ENCODE results near the gene ST3GAL3. TPM values are rescaled to one million over a fixed set of nuclear protein-coding genes. Genes with fewer than 3 reads are reported as not detected.

The ST3GAL3 gene
- total RNA-seq, 4 donors from 2014 or later: 30.2 to 41.4 (median 33.2) TPM

DNA sequence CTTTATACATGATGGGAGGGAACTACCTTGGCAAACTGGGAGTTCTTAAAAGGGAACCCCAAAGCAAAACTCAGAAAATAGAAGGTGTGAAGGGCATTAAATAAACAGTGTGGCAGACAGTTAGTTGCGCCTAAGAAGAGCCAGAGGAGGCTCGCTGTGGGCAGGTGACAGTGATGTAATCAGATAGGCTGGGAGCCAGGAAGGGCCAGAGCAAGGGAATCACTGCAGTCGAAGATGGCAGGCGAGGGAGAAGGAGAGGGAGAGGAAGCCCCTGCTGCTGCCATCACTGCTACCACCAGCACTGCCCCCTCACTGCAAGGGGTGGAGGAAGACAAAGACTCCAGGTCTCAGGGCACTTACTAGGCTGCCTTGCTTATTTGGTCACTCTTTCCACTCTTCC, 97.2 kb downstream of the ST3GAL3 start:
- TF ChIP-seq POLR2A (IDR thresholded peaks at IDR 0.05): no peak
- TF ChIP-seq, protein P1, sequence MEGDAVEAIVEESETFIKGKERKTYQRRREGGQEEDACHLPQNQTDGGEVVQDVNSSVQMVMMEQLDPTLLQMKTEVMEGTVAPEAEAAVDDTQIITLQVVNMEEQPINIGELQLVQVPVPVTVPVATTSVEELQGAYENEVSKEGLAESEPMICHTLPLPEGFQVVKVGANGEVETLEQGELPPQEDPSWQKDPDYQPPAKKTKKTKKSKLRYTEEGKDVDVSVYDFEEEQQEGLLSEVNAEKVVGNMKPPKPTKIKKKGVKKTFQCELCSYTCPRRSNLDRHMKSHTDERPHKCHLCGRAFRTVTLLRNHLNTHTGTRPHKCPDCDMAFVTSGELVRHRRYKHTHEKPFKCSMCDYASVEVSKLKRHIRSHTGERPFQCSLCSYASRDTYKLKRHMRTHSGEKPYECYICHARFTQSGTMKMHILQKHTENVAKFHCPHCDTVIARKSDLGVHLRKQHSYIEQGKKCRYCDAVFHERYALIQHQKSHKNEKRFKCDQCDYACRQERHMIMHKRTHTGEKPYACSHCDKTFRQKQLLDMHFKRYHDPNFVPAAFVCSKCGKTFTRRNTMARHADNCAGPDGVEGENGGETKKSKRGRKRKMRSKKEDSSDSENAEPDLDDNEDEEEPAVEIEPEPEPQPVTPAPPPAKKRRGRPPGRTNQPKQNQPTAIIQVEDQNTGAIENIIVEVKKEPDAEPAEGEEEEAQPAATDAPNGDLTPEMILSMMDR (IDR thresholded peaks at IDR 0.05): no peak
- TF ChIP-seq POLR2AphosphoS5 (IDR thresholded peaks at IDR 0.05): no peak
- TF ChIP-seq EP300 (IDR thresholded peaks at IDR 0.05): no peak
- H3K4me3 ChIP-seq: no peak overlapping the region
- peaks cover 0 to 4% (median 0%) of the 10 kb centered on the region in 3 donors for H3K9me3 ChIP-seq
- no peaks in the 10 kb centered on the region for H3K27me3 ChIP-seq
- no peak overlapping the region for H3K27ac ChIP-seq
- 76 to 88% methylated on average over 3 to 4 of the region's 4 CpGs for WGBS, 2 donors (ENCODE audit: low coverage in 1 of 2)
- H3K4me1 ChIP-seq: peaks cover 0 to 3% (median 0%) of the 10 kb centered on the region in 3 donors
- peaks cover 0 to 21% of the 10 kb centered on the region in 2 donors for H3K36me3 ChIP-seq
- ATAC-seq: no peak

DNA sequence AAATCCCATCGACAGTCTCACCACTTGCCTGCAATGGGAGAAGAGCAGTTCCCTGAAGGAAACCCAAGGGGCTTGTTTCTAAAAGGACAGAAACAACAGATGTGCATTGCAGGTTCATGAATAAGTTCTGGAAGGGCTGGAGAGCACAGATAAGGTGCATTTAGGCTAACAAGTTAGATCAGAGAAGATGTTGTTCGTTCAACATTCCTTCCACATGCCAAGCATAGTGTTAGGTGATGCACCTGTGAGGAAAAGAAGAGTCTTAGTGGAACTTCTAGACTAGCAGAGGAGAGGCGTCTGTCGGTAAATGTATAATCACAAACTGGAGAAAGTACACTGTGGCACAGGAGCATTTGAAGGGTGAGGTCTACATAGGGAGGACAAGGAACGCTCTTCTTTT, 98.0 kb downstream of the ST3GAL3 start:
- 90 to 96% methylated on average over 4 of the region's 5 CpGs for WGBS, 2 donors (ENCODE audit: low coverage in 1 of 2)
- Histone ChIP-seq H3K4me3 (no peak overlapping the region), H3K36me3 (peaks cover 0 to 21% of the 10 kb centered on the region in 2 donors), H3K27ac (no peak overlapping the region), H3K4me1 (no peaks in the 10 kb centered on the region), H3K27me3 (no peaks in the 10 kb centered on the region), H3K9me3 (peaks cover 0 to 4% (median 0%) of the 10 kb centered on the region in 3 donors)
- TF ChIP-seq POLR2AphosphoS5 (IDR thresholded peaks at IDR 0.05) (no peak), POLR2A (IDR thresholded peaks at IDR 0.05) (no peak), EP300 (IDR thresholded peaks at IDR 0.05) (no peak)
- TF ChIP-seq, protein P1 (IDR thresholded peaks at IDR 0.05): no peak
- no peak for ATAC-seq

DNA sequence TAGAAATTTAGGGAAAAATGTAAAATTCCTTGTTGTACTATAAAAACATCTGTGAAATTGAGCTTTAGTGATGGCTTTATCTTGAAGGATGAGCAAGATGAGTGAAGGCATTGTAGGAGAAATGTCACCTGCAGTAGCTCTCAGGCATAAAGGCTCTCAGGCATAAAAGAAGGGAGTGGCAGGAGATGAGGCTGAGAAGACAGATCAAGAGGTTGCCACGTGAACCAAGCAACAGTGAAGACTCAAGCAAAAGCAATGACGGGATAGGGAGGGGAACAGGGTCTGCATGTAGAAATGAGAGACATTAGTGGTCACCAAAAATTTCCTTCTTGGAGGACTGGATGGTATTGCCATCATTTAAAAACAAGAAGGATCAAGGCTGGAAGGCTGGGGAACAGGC, 98.8 kb downstream of the ST3GAL3 start:
- H3K27ac ChIP-seq: no peak overlapping the region
- ATAC-seq: no peak
- WGBS, 2 donors (ENCODE audit: low coverage in 1 of 2): 86 to 96% methylated on average over 1 to 2 of the region's 2 CpGs

DNA sequence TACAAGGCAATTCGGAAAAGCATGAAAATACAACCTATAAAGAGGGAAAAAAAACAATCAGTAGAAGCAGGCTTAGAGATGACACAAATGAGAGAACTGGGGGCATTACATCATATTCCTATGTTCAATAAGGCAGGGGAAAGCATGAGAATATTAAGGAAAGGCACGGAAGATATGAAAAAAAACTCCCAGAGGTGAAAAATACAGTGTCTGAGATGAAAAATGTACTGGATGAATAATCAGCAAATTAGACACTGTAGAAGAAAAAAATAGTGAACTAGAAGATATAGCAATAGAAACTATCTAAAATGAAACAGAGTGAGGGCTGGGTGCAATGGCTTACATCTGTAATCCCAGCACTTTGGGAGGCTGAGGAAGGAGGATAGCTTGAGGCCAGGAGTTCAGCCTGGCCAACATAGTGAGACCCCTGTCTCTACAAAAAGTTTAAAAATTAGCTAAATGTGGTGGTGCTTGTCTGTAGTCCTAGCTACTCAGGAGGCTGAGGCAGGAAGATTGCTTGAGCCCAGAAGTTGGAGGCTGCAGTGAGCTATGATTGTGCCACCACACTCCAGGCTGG, 101.8 kb downstream of the ST3GAL3 start:
- ATAC-seq: no peak
- 100% methylated on average over 2 of the region's 2 CpGs for WGBS, 2 donors (ENCODE audit: low coverage in 1 of 2)
- H3K4me1 ChIP-seq: peaks cover 0 to 16% (median 4%) of the 10 kb centered on the region in 3 donors
- H3K27ac ChIP-seq: no peak overlapping the region
- H3K27me3 ChIP-seq: no peaks in the 10 kb centered on the region
- H3K4me3 ChIP-seq: no peak overlapping the region
- peaks cover 0 to 4% (median 0%) of the 10 kb centered on the region in 3 donors for H3K9me3 ChIP-seq
- no peak for TF ChIP-seq POLR2AphosphoS5 (IDR thresholded peaks at IDR 0.05)
- peaks cover 0 to 19% of the 10 kb centered on the region in 2 donors for H3K36me3 ChIP-seq

More for the DNA sequence above, 98.8 kb downstream of the ST3GAL3 start:
- TF ChIP-seq POLR2A (IDR thresholded peaks at IDR 0.05) (no peak), POLR2AphosphoS5 (IDR thresholded peaks at IDR 0.05) (no peak), EP300 (IDR thresholded peaks at IDR 0.05) (no peak)
- TF ChIP-seq, protein P1 (IDR thresholded peaks at IDR 0.05): no peak
- Histone ChIP-seq H3K36me3 (peaks cover 0 to 24% of the 10 kb centered on the region in 2 donors), H3K4me3 (no peak overlapping the region), H3K9me3 (peaks cover 0 to 4% (median 0%) of the 10 kb centered on the region in 3 donors), H3K4me1 (no peaks in the 10 kb centered on the region), H3K27me3 (no peaks in the 10 kb centered on the region)

DNA sequence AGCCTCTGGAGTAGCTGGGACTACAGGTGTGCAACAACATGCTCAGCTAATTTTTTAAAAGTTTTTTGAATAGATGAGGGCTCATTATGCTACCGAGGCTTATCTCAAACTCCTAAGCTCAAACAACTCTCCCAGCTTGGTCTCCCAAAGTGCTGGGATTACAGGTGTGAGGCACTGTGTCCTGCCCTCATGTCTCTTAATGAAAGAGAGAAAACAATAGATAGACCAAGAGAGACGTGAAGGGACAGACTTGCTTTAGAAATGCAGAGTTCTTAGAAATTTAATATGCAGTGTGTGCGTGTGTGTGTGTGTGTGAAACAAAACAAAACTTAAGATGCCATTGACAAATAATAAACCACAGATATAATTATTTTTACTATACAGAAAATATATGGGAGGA, 105.2 kb downstream of the ST3GAL3 start:
- H3K27ac ChIP-seq: no peak overlapping the region
- H3K4me1 ChIP-seq: peaks cover 0 to 16% (median 4%) of the 10 kb centered on the region in 3 donors
- no peaks in the 10 kb centered on the region for H3K27me3 ChIP-seq
- ATAC-seq: no peak
- H3K4me3 ChIP-seq: no peak overlapping the region
- peaks cover 0 to 4% (median 0%) of the 10 kb centered on the region in 3 donors for H3K9me3 ChIP-seq
- peaks cover 0 to 34% of the 10 kb centered on the region in 2 donors for H3K36me3 ChIP-seq
- 85 to 100% methylated on average over 1 to 3 of the region's 3 CpGs for WGBS, 2 donors (ENCODE audit: low coverage in 1 of 2)
- no peak for TF ChIP-seq POLR2A (IDR thresholded peaks at IDR 0.05)

DNA sequence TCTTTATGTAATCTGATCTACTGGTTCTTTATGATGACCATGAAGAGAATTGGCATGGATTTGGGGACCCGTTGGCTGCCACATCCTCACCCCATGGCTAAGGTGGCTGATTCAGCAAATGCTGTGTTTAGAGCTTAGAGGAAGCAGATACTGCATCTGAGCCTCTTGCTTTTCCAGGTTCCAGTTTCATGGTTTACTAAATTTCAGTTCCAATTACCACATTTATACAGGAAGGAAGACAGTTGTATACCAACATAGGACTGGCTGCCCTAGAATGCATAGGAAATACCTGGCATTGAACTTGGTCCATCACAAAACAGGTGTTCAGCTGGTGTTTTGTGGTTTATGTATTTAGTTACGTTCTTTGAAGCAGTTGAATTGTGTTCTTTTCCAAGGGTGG, 107.1 kb downstream of the ST3GAL3 start:
- 88 to 95% methylated on average over 1 to 2 of the region's 2 CpGs for WGBS, 2 donors (ENCODE audit: low coverage in 1 of 2)
- no peak overlapping the region for H3K27ac ChIP-seq
- TF ChIP-seq POLR2A (IDR thresholded peaks at IDR 0.05): no peak
- TF ChIP-seq EP300 (IDR thresholded peaks at IDR 0.05): no peak
- TF ChIP-seq, protein P1 (IDR thresholded peaks at IDR 0.05): no peak
- no peak for TF ChIP-seq POLR2AphosphoS5 (IDR thresholded peaks at IDR 0.05)
- peaks cover 0 to 44% of the 10 kb centered on the region in 2 donors for H3K36me3 ChIP-seq
- no peak overlapping the region for H3K4me3 ChIP-seq
- peaks cover 0 to 17% (median 0%) of the 10 kb centered on the region in 3 donors for H3K9me3 ChIP-seq
- no peaks in the 10 kb centered on the region for H3K27me3 ChIP-seq
- no peak for ATAC-seq
- peaks cover 0 to 16% (median 4%) of the 10 kb centered on the region in 3 donors for H3K4me1 ChIP-seq
